ENCODE data around the gene PLOD1.
"Not testable (repeated sequence)": the region's sequence is repeated elsewhere in the genome, so short reads cannot be mapped to it uniquely, and the experiment has no call there.

The PLOD1 gene

GRCh38 chr1:11939794-11940193 lies 5.3 kb downstream of the PLOD1 start:
- DNase-seq (ENCODE audit: low spot score), result not testable (repeated sequence)

GRCh38 chr1:11940260-11940921 lies 5.9 kb downstream of the PLOD1 start:
- peak; percentile 89 for DNase-seq (ENCODE audit: low spot score)

- no peak for DNase-seq (ENCODE audit: low spot score)
These were observed 7.8 kb downstream of the PLOD1 start for GRCh38 chr1:11942280-11942679.

- DNase-seq (ENCODE audit: low spot score), result no peak
These were observed 9.1 kb downstream of the PLOD1 start for GRCh38 chr1:11943619-11944018.

GRCh38 chr1:11944358-11944931 lies 9.9 kb downstream of the PLOD1 start:
- DNase-seq (ENCODE audit: low spot score), result no peak

- no peak for DNase-seq (ENCODE audit: low spot score)
These were observed 12.1 kb downstream of the PLOD1 start for GRCh38 chr1:11946647-11947046.

GRCh38 chr1:11948822-11949458 lies 14.4 kb downstream of the PLOD1 start:
- DNase-seq (ENCODE audit: low spot score), result no peak

- no peak for DNase-seq (ENCODE audit: low spot score)
These were observed 17.4 kb downstream of the PLOD1 start for GRCh38 chr1:11951901-11952300.

- DNase-seq (ENCODE audit: low spot score), result peak; percentile 62
These were observed 18.1 kb downstream of the PLOD1 start for GRCh38 chr1:11952455-11953109.

- DNase-seq (ENCODE audit: low spot score), result no peak
These were observed 20.7 kb downstream of the PLOD1 start for GRCh38 chr1:11955221-11955620.

- no peak for DNase-seq (ENCODE audit: low spot score)
These were observed 22.9 kb downstream of the PLOD1 start for GRCh38 chr1:11957398-11957797.

- DNase-seq (ENCODE audit: low spot score), result no peak
These were observed 23.4 kb downstream of the PLOD1 start for GRCh38 chr1:11957897-11958296.

- DNase-seq (ENCODE audit: low spot score), result no peak
These were observed 25.8 kb downstream of the PLOD1 start for GRCh38 chr1:11960276-11960675.

- DNase-seq (ENCODE audit: low spot score), result peak; percentile 40
These were observed 26.2 kb downstream of the PLOD1 start for GRCh38 chr1:11960715-11961114.

GRCh38 chr1:11961230-11961629 lies 26.7 kb downstream of the PLOD1 start:
- DNase-seq (ENCODE audit: low spot score), result peak; percentile 66

- no peak for DNase-seq (ENCODE audit: low spot score)
These were observed 29.1 kb downstream of the PLOD1 start for GRCh38 chr1:11963622-11964021.

GRCh38 chr1:11964656-11965055 lies 30.1 kb downstream of the PLOD1 start:
- no peak for DNase-seq (ENCODE audit: low spot score)

GRCh38 chr1:11967028-11967547 lies 32.6 kb downstream of the PLOD1 start:
- DNase-seq (ENCODE audit: low spot score), result peak; percentile 43

GRCh38 chr1:11970441-11971185 lies 36.1 kb downstream of the PLOD1 start:
- DNase-seq (ENCODE audit: low spot score), result no peak

GRCh38 chr1:11977625-11978024 lies 43.1 kb downstream of the PLOD1 start:
- DNase-seq (ENCODE audit: low spot score), result no peak

GRCh38 chr1:11978301-11978700 lies 43.8 kb downstream of the PLOD1 start:
- no peak for DNase-seq (ENCODE audit: low spot score)
